Measurements from ENCODE around the gene ANXA1.

ANXA1 gene

GRCh38 chr9:73162987-73163768 is 11.5 kb downstream of the ANXA1 start:
- Histone ChIP-seq H3K4me2 (ENCODE audit: low read depth, low read length) (no peak overlapping the region), H2AFZ (ENCODE audit: low read length) (no peak overlapping the region), H3K79me2 (ENCODE audit: low read length) (no peaks in the 10 kb centered on the region), H4K20me1 (ENCODE audit: insufficient read depth, low read length) (no peaks in the 10 kb centered on the region), H3K27ac (ENCODE audit: low read length) (no peak overlapping the region), H3K27me3 (replicated peaks; ENCODE audit: insufficient read depth, low read length) (no peaks in the 10 kb centered on the region), H3K36me3 (replicated peaks; ENCODE audit: insufficient read depth, low read length) (no peaks in the 10 kb centered on the region), H3F3A (ENCODE audit: insufficient read depth, low read length) (no peaks in the 10 kb centered on the region), H3K4me1 (ENCODE audit: low read length) (no peaks in the 10 kb centered on the region), H3K4me3 (ENCODE audit: low read length) (no peak overlapping the region), H3K9me2 (replicated peaks; ENCODE audit: insufficient read depth, low read length) (no peaks in the 10 kb centered on the region), H3K9ac (ENCODE audit: low read length) (no peak overlapping the region), H3K9me3 (replicated peaks; ENCODE audit: insufficient read depth, low read length) (no peaks in the 10 kb centered on the region)
- TF ChIP-seq EZH2phosphoT487 (IDR thresholded peaks at IDR 0.05; ENCODE audit: low read length) (no peak), CTCF (IDR thresholded peaks at IDR 0.05; ENCODE audit: low read length) (no peak), EZH2 (optimal IDR thresholded peaks at IDR 0.05; ENCODE audit: low read depth, low read length) (no peak)
- DNase-seq: no peak

- Histone ChIP-seq H2AFZ (ENCODE audit: low read length) (no peak overlapping the region), H3F3A (ENCODE audit: insufficient read depth, low read length) (no peaks in the 10 kb centered on the region), H3K4me1 (ENCODE audit: low read length) (no peaks in the 10 kb centered on the region), H3K27me3 (replicated peaks; ENCODE audit: insufficient read depth, low read length) (no peaks in the 10 kb centered on the region), H3K9me2 (replicated peaks; ENCODE audit: insufficient read depth, low read length) (no peaks in the 10 kb centered on the region), H3K79me2 (ENCODE audit: low read length) (no peaks in the 10 kb centered on the region), H3K4me3 (ENCODE audit: low read length) (no peak overlapping the region), H3K27ac (ENCODE audit: low read length) (no peak overlapping the region), H3K4me2 (ENCODE audit: low read depth, low read length) (no peak overlapping the region), H4K20me1 (ENCODE audit: insufficient read depth, low read length) (no peaks in the 10 kb centered on the region), H3K36me3 (replicated peaks; ENCODE audit: insufficient read depth, low read length) (no peaks in the 10 kb centered on the region), H3K9me3 (replicated peaks; ENCODE audit: insufficient read depth, low read length) (no peaks in the 10 kb centered on the region), H3K9ac (ENCODE audit: low read length) (no peak overlapping the region)
- no peak for DNase-seq
- no peak for TF ChIP-seq EZH2 (optimal IDR thresholded peaks at IDR 0.05; ENCODE audit: low read depth, low read length)
- no peak for TF ChIP-seq CTCF (IDR thresholded peaks at IDR 0.05; ENCODE audit: low read length)
- no peak for TF ChIP-seq EZH2phosphoT487 (IDR thresholded peaks at IDR 0.05; ENCODE audit: low read length)
Observed at GRCh38 chr9:73165911-73166310, 14.2 kb downstream of the ANXA1 start.

- Histone ChIP-seq H3K4me2 (ENCODE audit: low read depth, low read length) (no peak overlapping the region), H2AFZ (ENCODE audit: low read length) (no peak overlapping the region), H3K79me2 (ENCODE audit: low read length) (no peaks in the 10 kb centered on the region), H3K4me1 (ENCODE audit: low read length) (no peaks in the 10 kb centered on the region), H3K9me2 (replicated peaks; ENCODE audit: insufficient read depth, low read length) (no peaks in the 10 kb centered on the region), H4K20me1 (ENCODE audit: insufficient read depth, low read length) (no peaks in the 10 kb centered on the region), H3K36me3 (replicated peaks; ENCODE audit: insufficient read depth, low read length) (no peaks in the 10 kb centered on the region), H3F3A (ENCODE audit: insufficient read depth, low read length) (no peaks in the 10 kb centered on the region), H3K9me3 (replicated peaks; ENCODE audit: insufficient read depth, low read length) (no peaks in the 10 kb centered on the region), H3K4me3 (ENCODE audit: low read length) (no peak overlapping the region), H3K27me3 (replicated peaks; ENCODE audit: insufficient read depth, low read length) (no peaks in the 10 kb centered on the region), H3K9ac (ENCODE audit: low read length) (no peak overlapping the region), H3K27ac (ENCODE audit: low read length) (no peak overlapping the region)
- no peak for DNase-seq
- TF ChIP-seq EZH2 (optimal IDR thresholded peaks at IDR 0.05; ENCODE audit: low read depth, low read length): no peak
- no peak for TF ChIP-seq CTCF (IDR thresholded peaks at IDR 0.05; ENCODE audit: low read length)
- TF ChIP-seq EZH2phosphoT487 (IDR thresholded peaks at IDR 0.05; ENCODE audit: low read length): no peak
Observed at GRCh38 chr9:73166468-73166867, 14.8 kb downstream of the ANXA1 start.

Measured in MM.1S (cell line).